Mucosa of descending colon (tissue), 3 donors: ENCODE data around the gene CA5B. TPM values are rescaled to one million over a fixed set of nuclear protein-coding genes. Genes with fewer than 3 reads are reported as not detected.
"Not testable (repeated sequence)": the region's sequence is repeated elsewhere in the genome, so short reads cannot be mapped to it uniquely, and the experiment has no call there.

Experiments
- ATAC-seq: fragments of 200-7000 bp; cut with Tn5 transposase; one replicate; pipeline ENCODE4 v1.9.1; 2020; ENCODE audit warnings: mild to moderate bottlenecking, moderate library complexity
- DNase-seq, 3 donors: peaks; one replicate each; pipeline ENCODE4 v3.0.0-alpha.2; 2020
- H3K36me3 ChIP-seq: fragments of 200-600 bp; one replicate; pipeline ENCODE4 v1.8.0; 2021; ENCODE audit warnings: low read depth, mild to moderate bottlenecking
- H3K4me1 ChIP-seq: fragments of 200-600 bp; one replicate; pipeline ENCODE4 v1.8.0; 2021; ENCODE audit warnings: low read depth, mild to moderate bottlenecking
- H3K4me3 ChIP-seq: fragments of 200-600 bp; one replicate; pipeline ENCODE4 v1.8.0; 2021; ENCODE audit warnings: mild to moderate bottlenecking
- H3K9me3 ChIP-seq: fragments of 200-600 bp; one replicate; pipeline ENCODE4 v1.8.0; 2021; ENCODE audit warnings: mild to moderate bottlenecking
- CTCF ChIP-seq: fragments of 200-600 bp; IDR thresholded peaks from one replicate; pipeline ENCODE4 v1.8.0; 2022; ENCODE audit warnings: antibody characterized with exemption, mild to moderate bottlenecking
- intact Hi-C, 2 donors: fragments of 100-400 bp; cut with DNase I in 1 of 2; cut with micrococcal nuclease in 1 of 2; formaldehyde crosslinking; loops; one replicate each; pipeline versions ENCODE4 v1.11.0 to v1.11.1; 2022; cut with DNase I, micrococcal nuclease
- total RNA-seq, 3 donors: library from RNA; stranded (reverse); fragmentation: NEBNext Ultra II Directional in 2 of 3; extraction: Animal tissue kit (Norgen Biotek cat#: 25700) in 2 of 3; gene quantifications; one replicate each; pipeline versions ENCODE4 v1.2.1 to v1.2.4, GENCODE V29; 2021 to 2023
- donor health status: DM: no; HTN: no; CAD: no; lungs with moderate emphysema.
- donor health status: DM: no; HTN: no; CAD: no.
- donor health status: DM: no; HTN: yes; CAD: no.

The CA5B gene
- total RNA-seq, 3 donors from 2014 or later = 6.8 to 9.3 (median 7.0) TPM

GRCh38 chrX:15745179-15745578, 7.1 kb downstream of the CA5B start:
- H3K4me3 ChIP-seq = no peak overlapping the region
- H3K4me1 ChIP-seq = no peaks in the 10 kb centered on the region
- no peaks in the 10 kb centered on the region for H3K9me3 ChIP-seq
- TF ChIP-seq CTCF = no peak
- DNase-seq = no peak
- H3K36me3 ChIP-seq = no peaks in the 10 kb centered on the region
- no peak for ATAC-seq
- intact Hi-C loops = no loop called here

GRCh38 chrX:15746651-15747050, 8.6 kb downstream of the CA5B start:
- intact Hi-C loops, H3K36me3 ChIP-seq, H3K4me3 ChIP-seq, ATAC-seq, DNase-seq, H3K4me1 ChIP-seq, H3K9me3 ChIP-seq: not testable (repeated sequence)

GRCh38 chrX:15747626-15748173, 9.6 kb downstream of the CA5B start:
- no peak overlapping the region for H3K4me3 ChIP-seq
- DNase-seq (no peak), ATAC-seq (no peak)
- no peak for TF ChIP-seq CTCF
- H3K4me1 ChIP-seq = no peaks in the 10 kb centered on the region
- H3K9me3 ChIP-seq = no peaks in the 10 kb centered on the region
- H3K36me3 ChIP-seq = no peaks in the 10 kb centered on the region
- intact Hi-C loops = no loop called here

- no peak for ATAC-seq
- intact Hi-C loops = no loop called here
- Histone ChIP-seq H3K9me3 (no peaks in the 10 kb centered on the region), H3K4me3 (no peak overlapping the region), H3K4me1 (no peaks in the 10 kb centered on the region), H3K36me3 (no peaks in the 10 kb centered on the region)
- no peak for DNase-seq
- no peak for TF ChIP-seq CTCF
Observed at GRCh38 chrX:15748841-15749240, 10.8 kb downstream of the CA5B start.

- peak; percentile 57 for ATAC-seq
- no peaks in the 10 kb centered on the region for H3K36me3 ChIP-seq
- no peaks in the 10 kb centered on the region for H3K9me3 ChIP-seq
- intact Hi-C loops = no loop called here
- DNase-seq = peak in 1 of 3 donors; percentile 20
- no peaks in the 10 kb centered on the region for H3K4me1 ChIP-seq
- no peak for TF ChIP-seq CTCF
- H3K4me3 ChIP-seq = no peak overlapping the region
Observed at GRCh38 chrX:15749642-15750610, 11.9 kb downstream of the CA5B start.

- ATAC-seq (peak; percentile 8), DNase-seq (no peak)
- intact Hi-C loops = no loop called here
- Histone ChIP-seq H3K36me3 (no peaks in the 10 kb centered on the region), H3K4me3 (no peak overlapping the region), H3K4me1 (no peaks in the 10 kb centered on the region), H3K9me3 (no peaks in the 10 kb centered on the region)
- no peak for TF ChIP-seq CTCF
Observed at GRCh38 chrX:15750611-15751154, 12.6 kb downstream of the CA5B start.
